GM12878 (cell line): Measurements from ENCODE around the gene SLC29A4. TPM values are rescaled to one million over a fixed set of nuclear protein-coding genes. Genes with fewer than 3 reads are reported as not detected.

Source experiments
- ATAC-seq: fragments of 200-7000 bp; cut with Tn5 transposase; 3 replicates; pipeline ENCODE4 v1.9.1; 2020; ENCODE audit warnings: mild to moderate bottlenecking, moderate library complexity
- BruUV-seq: library from RNA; stranded (reverse); fragments of 400-500 nt; replicated peaks from 2 replicates; lab custom pipeline; 2021; lab: Mats Ljungman, UMichigan
- CTCF ChIA-PET: fragments of 300-600 bp; sonication (Branson Sonifier 250); formaldehyde crosslinking; extraction: SDS; loops from one replicate; lab custom pipeline; 2021; ENCODE audit warnings: inconsistent platforms; lab: Yijun Ruan, JAX
- POLR2A ChIA-PET: fragments of 350-600 bp; formaldehyde crosslinking; extraction: SDS; loops from one replicate; lab custom pipeline; 2021; ENCODE audit warnings: inconsistent platforms; lab: Charles Lee
- RAD21 ChIA-PET: fragments of 300-600 bp; sonication (Branson Sonifier 250); formaldehyde crosslinking; loops from one replicate; lab custom pipeline; 2023; ENCODE audit warnings: antibody characterized with exemption; ENCODE audit not compliant: unreplicated experiment; lab: Charles Lee
- SMC1A ChIA-PET: fragments of 300-600 bp; sonication (Branson Sonifier 250); formaldehyde crosslinking; loops from one replicate; lab custom pipeline; 2023; ENCODE audit not compliant: unreplicated experiment, uncharacterized antibody; lab: Charles Lee
- DNase-seq: peaks from one replicate; pipeline ENCODE4 v3.0.0-alpha.2; 2011; ENCODE audit warnings: low read depth, low spot score
- FAIRE-seq: peaks from 3 replicates; lab custom pipeline; 2011; peaks lifted over from hg19 to GRCh38; lab: Jason Lieb, UNC
- H2AFZ ChIP-seq: 2 replicates; pipeline ENCODE4 v1.6.0; 2011; ENCODE audit warnings: low read depth, low read length, control low read depth; ENCODE audit not compliant: control insufficient read depth
- H3K27ac ChIP-seq: 2 replicates; pipeline ENCODE4 v1.5.1; 2011; ENCODE audit warnings: control low read depth; ENCODE audit not compliant: control insufficient read depth, insufficient read depth
- H3K27me3 ChIP-seq, 2 experiments: replicated peaks in 1 of 2; 2 replicates each; pipeline versions ENCODE4 v1.6.0 to v1.6.1; 2011; ENCODE audit warnings: low read length in 1 of 2; ENCODE audit not compliant: control insufficient read depth in 2 of 2, insufficient read depth in 2 of 2
- H3K36me3 ChIP-seq, 2 experiments: 2 replicates each; pipeline ENCODE4 v1.5.1; 2011; ENCODE audit warnings: low read length in 1 of 2; ENCODE audit not compliant: control insufficient read depth in 2 of 2, insufficient read depth in 2 of 2
- H3K4me1 ChIP-seq: 2 replicates; pipeline ENCODE4 v1.6.1; 2011; ENCODE audit warnings: mild to moderate bottlenecking, low read length, moderate library complexity, mixed read lengths; ENCODE audit not compliant: control insufficient read depth, insufficient read depth
- H3K4me2 ChIP-seq: 2 replicates; pipeline ENCODE4 v1.6.0; 2011; ENCODE audit warnings: control low read depth; ENCODE audit not compliant: control insufficient read depth, insufficient read depth
- H3K4me3 ChIP-seq: fragments of 200-600 bp; sonication (generic); 2 replicates; pipeline ENCODE4 v1.5.1; 2016
- H3K79me2 ChIP-seq: 2 replicates; pipeline ENCODE4 v1.6.0; 2011; ENCODE audit warnings: low read length; ENCODE audit not compliant: control insufficient read depth, insufficient read depth
- H3K9ac ChIP-seq: 2 replicates; pipeline ENCODE4 v1.8.0; 2011; ENCODE audit warnings: low read length, control low read depth, mixed read lengths; ENCODE audit not compliant: control insufficient read depth, insufficient read depth
- H3K9me3 ChIP-seq: replicated peaks from 3 replicates; pipeline ENCODE4 v1.5.1; 2011; ENCODE audit warnings: mild to moderate bottlenecking, low read length; ENCODE audit not compliant: control insufficient read depth, insufficient read depth
- H4K20me1 ChIP-seq: 2 replicates; pipeline ENCODE4 v1.6.0; 2011; ENCODE audit not compliant: control insufficient read depth, insufficient read depth
- BCL11A ChIP-seq: IDR thresholded peaks from 2 replicates; pipeline ENCODE4 v1.6.1; 2011; ENCODE audit warnings: low read depth, low read length
- BCL3 ChIP-seq: IDR thresholded peaks from 2 replicates; pipeline ENCODE4 v1.6.1; 2011; ENCODE audit warnings: borderline replicate concordance, low read depth, mild to moderate bottlenecking, moderate library complexity, low read length; ENCODE audit not compliant: insufficient read depth, poor library complexity, severe bottlenecking
- BRCA1 ChIP-seq: IDR thresholded peaks from 2 replicates; pipeline ENCODE4 v1.6.1; 2011; ENCODE audit warnings: low read depth, low read length, improper control_type of control experiment
- CBX3 ChIP-seq: fragments of 200-600 bp; sonication (generic); IDR thresholded peaks from 2 replicates; pipeline ENCODE4 v1.6.1; 2016; ENCODE audit warnings: low read depth, borderline replicate concordance
- CHD1 ChIP-seq: IDR thresholded peaks from 2 replicates; pipeline ENCODE4 v1.6.1; 2012; ENCODE audit warnings: low read depth, low read length, improper control_type of control experiment
- HDAC6 ChIP-seq: fragments of 200-600 bp; sonication (generic); IDR thresholded peaks from one replicate; pipeline ENCODE4 v1.8.0; 2017; ENCODE audit warnings: antibody characterized with exemption; ENCODE audit not compliant: unreplicated experiment
- IKZF2 ChIP-seq, 2 experiments: fragments of 450-650 bp; IDR thresholded peaks; 2 replicates each; pipeline ENCODE4 v1.6.1; 2017; ENCODE audit warnings: mild to moderate bottlenecking in 2 of 2, moderate library complexity in 2 of 2
- KLF5 ChIP-seq: fragments of 450-650 bp; IDR thresholded peaks from 2 replicates; pipeline ENCODE4 v1.6.1; 2014; ENCODE audit warnings: mild to moderate bottlenecking; ENCODE audit not compliant: partially characterized antibody
- MEF2A ChIP-seq: IDR thresholded peaks from 2 replicates; pipeline ENCODE4 v1.6.1; 2011; ENCODE audit warnings: low read depth, mild to moderate bottlenecking, low read length, moderate library complexity; ENCODE audit not compliant: insufficient read depth
- MLLT1 ChIP-seq: fragments of 450-650 bp; IDR thresholded peaks from 2 replicates; pipeline ENCODE4 v1.6.1; 2016; ENCODE audit warnings: mild to moderate bottlenecking
- MTA2 ChIP-seq: fragments of 450-650 bp; IDR thresholded peaks from 2 replicates; pipeline ENCODE4 v1.6.1; 2016; ENCODE audit warnings: low read depth, mild to moderate bottlenecking, moderate library complexity
- PKNOX1 ChIP-seq: fragments of 450-650 bp; IDR thresholded peaks from 2 replicates; pipeline ENCODE4 v1.6.1; 2016; ENCODE audit warnings: mild to moderate bottlenecking
- SRF ChIP-seq, 2 experiments: IDR thresholded peaks; 2 replicates each; pipeline ENCODE4 v1.6.1; 2011; ENCODE audit warnings: low read depth in 2 of 2, low read length in 2 of 2, mild to moderate bottlenecking in 1 of 2, moderate library complexity in 1 of 2
- TAF1 ChIP-seq: IDR thresholded peaks from 2 replicates; pipeline ENCODE4 v1.6.1; 2011; ENCODE audit warnings: mild to moderate bottlenecking, low read depth, low read length, borderline replicate concordance
- USF1 ChIP-seq: IDR thresholded peaks from 2 replicates; pipeline ENCODE4 v1.6.1; 2011; ENCODE audit warnings: borderline replicate concordance, low read depth, mild to moderate bottlenecking, moderate library complexity, mixed read lengths, low read length; ENCODE audit not compliant: insufficient read depth; ENCODE audit errors: extremely low read length
- ZNF592 ChIP-seq: fragments of 450-650 bp; IDR thresholded peaks from 2 replicates; pipeline ENCODE4 v1.6.1; 2017; ENCODE audit warnings: mild to moderate bottlenecking, moderate library complexity
- WGBS: methylation state at CpG from one replicate; pipeline ENCODE4 v1.1.6; 2016; ENCODE audit warnings: low lambda C conversion rate; ENCODE audit not compliant: insufficient replicate concordance, insufficient coverage; ENCODE audit errors: missing lambda C conversion rate; 5-methylcytosine and 5-hydroxymethylcytosine counted together
- in situ Hi-C: fragments of 300-500 bp; cut with MboI; formaldehyde crosslinking; loops from 9 replicates; pipeline ENCODE4 v1.14.3; 2018; ENCODE audit warnings: mixed read lengths
- intact Hi-C: fragments of 100-400 bp; cut with micrococcal nuclease; formaldehyde crosslinking; loops from one replicate; pipeline ENCODE4 v1.14.2; 2022; ENCODE audit not compliant: unreplicated experiment
- polyA plus RNA-seq, 11 experiments: library from polyadenylated mRNA; depleted of rRNA in 4 of 11; unstranded in 6 of 11; stranded (reverse) in 5 of 11; fragments of >200 nt; fragmentation: Nextera tagmentation in 4 of 11; fragmentation: Illumina TruSeq in 1 of 11; extraction: Ambion mirVana in 4 of 11; extraction: Trizol in 1 of 11; gene quantifications; 1 replicate in 1 of 11; 2 replicates in 10 of 11; pipeline versions ENCODE4 v1.2.1 to v1.2.3, GENCODE V29; 2011 to 2016; ENCODE audit warnings: inconsistent platforms in 2 of 11, missing spikeins in 2 of 11, low read depth in 1 of 11
- total RNA-seq, 4 experiments: library from RNA; depleted of rRNA in 3 of 4; stranded (reverse); fragments of >200 nt in 3 of 4; fragmentation: Illumina TruSeq in 1 of 4; extraction: Trizol in 1 of 4; gene quantifications; 2 replicates each; pipeline versions ENCODE4 v1.2.1 to v1.2.3, GENCODE V29; 2013 to 2021

The SLC29A4 gene
- total and polyA plus RNA-seq, 10 of the 15 experiments (the other 5 are each of a cell fraction or from before 2014, with no cell fraction given), result 0.11 to 0.72 (median 0.23) TPM; not detected in 3

GRCh38 chr7:5349005-5349380, 66.2 kb downstream of the SLC29A4 start:
- Histone ChIP-seq H3K4me3 (no peak overlapping the region), H3K4me2 (no peak overlapping the region), H2AFZ (no peak overlapping the region), H4K20me1 (no peaks in the 10 kb centered on the region), H3K9me3 (peaks cover 5% of the 10 kb centered on the region; the same call in 1 of the 3 replicates), H3K27me3 (no peaks in the 10 kb centered on the region), H3K4me1 (no peaks in the 10 kb centered on the region), H3K9ac (no peak overlapping the region), H3K27ac (no peak overlapping the region), H3K79me2 (no peaks in the 10 kb centered on the region; the same call in 1 of the 2 replicates), H3K36me3 (peaks cover 1 to 25% of the 10 kb centered on the region in 2 experiments; a peak in 3 of 4 replicates)
- CTCF ChIA-PET, result no interaction called here
- POLR2A ChIA-PET, result no interaction called here
- no peak for DNase-seq
- no peak for FAIRE-seq
- RAD21 ChIA-PET, result no interaction called here
- 96% methylated on average over 15 of the region's 17 CpGs for whole genome bisulfite sequencing
- in situ Hi-C loops (no loop called here), intact Hi-C loops (no loop called here)
- no peak for ATAC-seq
- BruUV-seq, result no TSS peak
- SMC1A ChIA-PET, result no interaction called here
- TF ChIP-seq CBX3, result no peak
- TF ChIP-seq BCL11A, result no peak
- TF ChIP-seq MTA2, result no peak
- no peak for TF ChIP-seq BRCA1
- no peak for TF ChIP-seq SRF (IDR thresholded peaks at IDR 0.05; ENCODE audit: low read depth in 2 of 2, low read length in 2 of 2)
- no peak for TF ChIP-seq ZNF592
- TF ChIP-seq BCL3, result no peak
- no peak for TF ChIP-seq CHD1
- TF ChIP-seq USF1, result no peak
- TF ChIP-seq KLF5, result no peak
- no peak for TF ChIP-seq HDAC6
- no peak for TF ChIP-seq PKNOX1
- TF ChIP-seq IKZF2 (IDR thresholded peaks at IDR 0.05), result no peak
- no peak for TF ChIP-seq MEF2A
- no peak for TF ChIP-seq MLLT1
- TF ChIP-seq TAF1, result no peak
